Gastrocnemius medialis (tissue), 4 donors: ENCODE data around the gene PRKCA.

ENCODE experiments used
- CTCF ChIP-seq, 5 experiments: fragments of 450-650 bp in 3 of 5; fragments of 200-600 bp in 2 of 5; sonication (generic) in 2 of 5; IDR thresholded peaks in 4 of 5; conservative IDR thresholded peaks in 1 of 5; 1 replicate in 4 of 5; 2 replicates in 1 of 5; pipeline ENCODE4 v1.5.1; 2016 to 2019; ENCODE audit warnings: antibody characterized with exemption in 5 of 5, mild to moderate bottlenecking in 3 of 5, moderate library complexity in 3 of 5
- POLR2A ChIP-seq, 2 donors: fragments of 450-650 bp; IDR thresholded peaks; one replicate each; pipeline ENCODE4 v1.6.1; 2017; ENCODE audit warnings: antibody characterized with exemption in 2 of 2, mild to moderate bottlenecking in 2 of 2, moderate library complexity in 2 of 2

- TF ChIP-seq CTCF (IDR thresholded peaks at IDR 0.05 in 4 of 5, conservative IDR thresholded peaks at IDR 0.05 in 1 of 5) (no peak), POLR2A (IDR thresholded peaks at IDR 0.05) (no peak)
These were observed 485.5 kb downstream of the PRKCA start for GRCh38 chr17:66787914-66788313.
